ENCODE data around the gene RABEP2. TPM values are rescaled to one million over a fixed set of nuclear protein-coding genes. Genes with fewer than 3 reads are reported as not detected.
"Not testable (repeated sequence)": the region's sequence is repeated elsewhere in the genome, so short reads cannot be mapped to it uniquely, and the experiment has no call there.

Gene RABEP2
- total and polyA plus RNA-seq, 2 experiments from 2014 or later: 11.8 to 27.2 TPM

DNA sequence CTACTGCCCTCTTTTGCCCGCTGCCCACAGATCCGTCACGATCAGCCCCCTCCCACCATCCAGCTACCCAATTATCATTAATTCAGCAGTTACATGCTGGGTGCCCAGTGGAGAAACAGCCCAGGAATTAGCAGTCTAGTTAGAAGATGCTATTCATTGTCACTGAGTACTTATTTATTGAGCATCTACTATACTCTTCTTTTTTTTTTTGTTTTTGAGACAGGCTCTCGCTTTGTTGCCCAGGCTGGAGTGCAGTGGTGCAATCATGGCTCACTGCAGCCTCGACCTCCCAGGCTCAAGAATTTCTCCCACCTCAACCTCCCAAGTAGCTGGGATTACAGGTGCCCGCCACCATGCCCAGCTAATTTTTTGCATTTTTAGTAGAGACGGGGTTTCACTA, 14.8 kb upstream of the RABEP2 start:
- not testable (repeated sequence) for DNase-seq (ENCODE audit: low spot score); H4K20me1 ChIP-seq (replicated peaks; ENCODE audit: insufficient read depth); H3K27me3 ChIP-seq (ENCODE audit: insufficient read depth); H3K36me3 ChIP-seq (ENCODE audit: insufficient read depth); H3K9me3 Mint-ChIP-seq; H3K4me2 ChIP-seq; H3K4me3 ChIP-seq; H3K4me1 ChIP-seq (ENCODE audit: insufficient read depth); ATAC-seq; H3K4me1 Mint-ChIP-seq; H3K27ac ChIP-seq (ENCODE audit: low read depth); H3K4me3 Mint-ChIP-seq; H3F3A ChIP-seq (replicated peaks; ENCODE audit: low read depth); H3K36me3 Mint-ChIP-seq (ENCODE audit: low read depth); H2AFZ ChIP-seq; H3K9me2 ChIP-seq (ENCODE audit: insufficient read depth); H3K27ac Mint-ChIP-seq; H3K79me2 ChIP-seq (replicated peaks; ENCODE audit: insufficient read depth)
- H3K27me3 Mint-ChIP-seq (ENCODE audit: insufficient read depth, low read depth, poor library complexity): peaks cover 20% of the 10 kb centered on the region

DNA sequence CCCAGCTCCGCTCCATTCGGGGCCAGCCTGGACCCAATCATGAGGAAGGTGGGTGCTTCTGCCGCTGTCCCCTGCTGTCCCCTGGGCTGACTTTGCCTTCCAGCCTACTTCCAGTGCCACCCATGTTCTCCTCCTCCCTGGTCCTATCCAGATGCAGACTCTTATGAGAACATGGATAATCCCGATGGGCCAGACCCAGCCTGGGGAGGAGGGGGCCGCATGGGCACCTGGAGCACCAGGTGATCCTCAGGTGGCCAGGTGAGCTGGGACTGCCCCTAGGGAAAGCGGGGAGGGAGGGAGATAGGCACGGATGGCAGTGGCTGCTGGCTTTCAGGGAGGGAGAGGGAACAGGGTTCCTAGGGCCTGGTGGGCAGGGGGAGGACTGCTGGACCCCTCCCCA, 13.7 kb upstream of the RABEP2 start:
- Histone ChIP-seq H4K20me1 (replicated peaks; ENCODE audit: insufficient read depth) (no peaks in the 10 kb centered on the region), H3F3A (replicated peaks; ENCODE audit: low read depth) (0 out of 2 replicates have a peak, but pooled peaks cover 2% of the 10 kb centered on the region), H3K4me3 (no peak overlapping the region), H3K4me1 (ENCODE audit: insufficient read depth) (peaks cover 2% of the 10 kb centered on the region; the same call in 1 of the 2 replicates), H3K4me2 (no peak overlapping the region), H3K27me3 (ENCODE audit: insufficient read depth) (no peaks in the 10 kb centered on the region), H3K36me3 (ENCODE audit: insufficient read depth) (no peaks in the 10 kb centered on the region), H3K79me2 (replicated peaks; ENCODE audit: insufficient read depth) (no peaks in the 10 kb centered on the region), H3K9me2 (ENCODE audit: insufficient read depth) (no peaks in the 10 kb centered on the region), H2AFZ (no peak overlapping the region), H3K27ac (ENCODE audit: low read depth) (no peak overlapping the region)
- DNase-seq (ENCODE audit: low spot score): no peak
- H3K9me3 Mint-ChIP-seq: no peaks in the 10 kb centered on the region
- H3K4me1 Mint-ChIP-seq: peaks cover 4% of the 10 kb centered on the region; the same call in 2 of the 3 replicates
- peaks cover 23% of the 10 kb centered on the region for H3K27me3 Mint-ChIP-seq (ENCODE audit: insufficient read depth, low read depth, poor library complexity)
- no peak for ATAC-seq
- no peaks in the 10 kb centered on the region for H3K36me3 Mint-ChIP-seq (ENCODE audit: low read depth)
- no peak overlapping the region for H3K4me3 Mint-ChIP-seq
- H3K27ac Mint-ChIP-seq: no peak overlapping the region
- TF ChIP-seq EZH2 (IDR thresholded peaks at IDR 0.05; ENCODE audit: low read depth, unreplicated experiment) (no peak), CREB1 (CRISPR knock-in tag; IDR thresholded peaks at IDR 0.05; ENCODE audit: low read depth) (no peak), NANOG (IDR thresholded peaks at IDR 0.05; ENCODE audit: borderline replicate concordance) (no peak), STAT1 (IDR thresholded peaks at IDR 0.05; ENCODE audit: unreplicated experiment) (no peak), EZH2phosphoT487 (IDR thresholded peaks at IDR 0.05; ENCODE audit: unreplicated experiment) (no peak), ZNF114 (CRISPR knock-in tag; IDR thresholded peaks at IDR 0.05) (no peak), POLR2AphosphoS5 (IDR thresholded peaks at IDR 0.05; ENCODE audit: low read depth) (no peak), ZNF331 (CRISPR knock-in tag; IDR thresholded peaks at IDR 0.05; ENCODE audit: low read depth) (no peak), REST (IDR thresholded peaks at IDR 0.05; ENCODE audit: unreplicated experiment) (no peak), JUNB (IDR thresholded peaks at IDR 0.05; ENCODE audit: unreplicated experiment) (no peak)
- TF ChIP-seq, protein P1, sequence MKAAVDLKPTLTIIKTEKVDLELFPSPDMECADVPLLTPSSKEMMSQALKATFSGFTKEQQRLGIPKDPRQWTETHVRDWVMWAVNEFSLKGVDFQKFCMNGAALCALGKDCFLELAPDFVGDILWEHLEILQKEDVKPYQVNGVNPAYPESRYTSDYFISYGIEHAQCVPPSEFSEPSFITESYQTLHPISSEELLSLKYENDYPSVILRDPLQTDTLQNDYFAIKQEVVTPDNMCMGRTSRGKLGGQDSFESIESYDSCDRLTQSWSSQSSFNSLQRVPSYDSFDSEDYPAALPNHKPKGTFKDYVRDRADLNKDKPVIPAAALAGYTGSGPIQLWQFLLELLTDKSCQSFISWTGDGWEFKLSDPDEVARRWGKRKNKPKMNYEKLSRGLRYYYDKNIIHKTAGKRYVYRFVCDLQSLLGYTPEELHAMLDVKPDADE (IDR thresholded peaks at IDR 0.05): no peak
- TF ChIP-seq, protein P2, sequence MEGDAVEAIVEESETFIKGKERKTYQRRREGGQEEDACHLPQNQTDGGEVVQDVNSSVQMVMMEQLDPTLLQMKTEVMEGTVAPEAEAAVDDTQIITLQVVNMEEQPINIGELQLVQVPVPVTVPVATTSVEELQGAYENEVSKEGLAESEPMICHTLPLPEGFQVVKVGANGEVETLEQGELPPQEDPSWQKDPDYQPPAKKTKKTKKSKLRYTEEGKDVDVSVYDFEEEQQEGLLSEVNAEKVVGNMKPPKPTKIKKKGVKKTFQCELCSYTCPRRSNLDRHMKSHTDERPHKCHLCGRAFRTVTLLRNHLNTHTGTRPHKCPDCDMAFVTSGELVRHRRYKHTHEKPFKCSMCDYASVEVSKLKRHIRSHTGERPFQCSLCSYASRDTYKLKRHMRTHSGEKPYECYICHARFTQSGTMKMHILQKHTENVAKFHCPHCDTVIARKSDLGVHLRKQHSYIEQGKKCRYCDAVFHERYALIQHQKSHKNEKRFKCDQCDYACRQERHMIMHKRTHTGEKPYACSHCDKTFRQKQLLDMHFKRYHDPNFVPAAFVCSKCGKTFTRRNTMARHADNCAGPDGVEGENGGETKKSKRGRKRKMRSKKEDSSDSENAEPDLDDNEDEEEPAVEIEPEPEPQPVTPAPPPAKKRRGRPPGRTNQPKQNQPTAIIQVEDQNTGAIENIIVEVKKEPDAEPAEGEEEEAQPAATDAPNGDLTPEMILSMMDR (conservative IDR thresholded peaks at IDR 0.05; ENCODE audit: low read depth in 2 of 2): no peak
